Esophagus squamous epithelium (tissue), 4 donors: ENCODE results near the gene DBP.

ENCODE experiments used
- POLR2A ChIP-seq, 4 donors: fragments of 450-650 bp; IDR thresholded peaks; one replicate each; pipeline ENCODE4 v1.6.1; 2017; ENCODE audit warnings: antibody characterized with exemption in 4 of 4, mild to moderate bottlenecking in 4 of 4, moderate library complexity in 3 of 4
- TF ChIP-seq, protein P1 (sequence below), 6 experiments: fragments of 450-650 bp in 4 of 6; fragments of 200-600 bp in 2 of 6; sonication (generic) in 2 of 6; IDR thresholded peaks; one replicate each; pipeline ENCODE4 v1.5.1; 2016 to 2019; ENCODE audit warnings: antibody characterized with exemption in 6 of 6, mild to moderate bottlenecking in 4 of 6, moderate library complexity in 4 of 6

GRCh38 chr19:48635263-48635965, 1.8 kb downstream of the DBP start:
- TF ChIP-seq, protein P1, sequence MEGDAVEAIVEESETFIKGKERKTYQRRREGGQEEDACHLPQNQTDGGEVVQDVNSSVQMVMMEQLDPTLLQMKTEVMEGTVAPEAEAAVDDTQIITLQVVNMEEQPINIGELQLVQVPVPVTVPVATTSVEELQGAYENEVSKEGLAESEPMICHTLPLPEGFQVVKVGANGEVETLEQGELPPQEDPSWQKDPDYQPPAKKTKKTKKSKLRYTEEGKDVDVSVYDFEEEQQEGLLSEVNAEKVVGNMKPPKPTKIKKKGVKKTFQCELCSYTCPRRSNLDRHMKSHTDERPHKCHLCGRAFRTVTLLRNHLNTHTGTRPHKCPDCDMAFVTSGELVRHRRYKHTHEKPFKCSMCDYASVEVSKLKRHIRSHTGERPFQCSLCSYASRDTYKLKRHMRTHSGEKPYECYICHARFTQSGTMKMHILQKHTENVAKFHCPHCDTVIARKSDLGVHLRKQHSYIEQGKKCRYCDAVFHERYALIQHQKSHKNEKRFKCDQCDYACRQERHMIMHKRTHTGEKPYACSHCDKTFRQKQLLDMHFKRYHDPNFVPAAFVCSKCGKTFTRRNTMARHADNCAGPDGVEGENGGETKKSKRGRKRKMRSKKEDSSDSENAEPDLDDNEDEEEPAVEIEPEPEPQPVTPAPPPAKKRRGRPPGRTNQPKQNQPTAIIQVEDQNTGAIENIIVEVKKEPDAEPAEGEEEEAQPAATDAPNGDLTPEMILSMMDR (IDR thresholded peaks at IDR 0.05): no peak
- TF ChIP-seq POLR2A (IDR thresholded peaks at IDR 0.05): peak in 3 of 4 donors; percentile 68 to 92 (median 85)
